Endothelial cell of umbilical vein (primary cell): ENCODE results near the gene GPHA2. TPM values are rescaled to one million over a fixed set of nuclear protein-coding genes. Genes with fewer than 3 reads are reported as not detected.

ENCODE experiments used
- BruUV-seq: library from RNA; stranded (reverse); fragments of 400-500 nt; replicated peaks from 2 replicates; lab custom pipeline; 2021; lab: Mats Ljungman, UMichigan
- CTCF ChIA-PET: fragments of 300-600, 350-600 bp; sonication (Branson Sonifier 250); formaldehyde crosslinking; loops from one replicate; lab custom pipeline; 2021; ENCODE audit warnings: antibody characterized with exemption, inconsistent platforms; lab: Charles Lee
- POLR2A ChIA-PET: fragments of 300-600, 350-600 bp; sonication (Branson Sonifier 250); formaldehyde crosslinking; loops from one replicate; lab custom pipeline; 2021; ENCODE audit warnings: antibody characterized with exemption, inconsistent platforms; lab: Charles Lee
- DNase-seq: peaks from one replicate; pipeline ENCODE4 v3.0.0-alpha.2; 2011; ENCODE audit warnings: low read depth, low spot score
- FAIRE-seq: peaks from 2 replicates; lab custom pipeline; 2011; peaks lifted over from hg19 to GRCh38; lab: Jason Lieb, UNC
- H2AFZ ChIP-seq: 2 replicates; pipeline ENCODE4 v1.6.0; 2012; ENCODE audit warnings: low read depth, low read length, control low read depth, inconsistent platforms
- H3K27ac ChIP-seq: 2 replicates; pipeline ENCODE4 v1.5.1; 2011; ENCODE audit warnings: low read depth, mild to moderate bottlenecking, control low read depth, low read length, moderate library complexity; ENCODE audit not compliant: insufficient read depth
- H3K27me3 ChIP-seq, 2 experiments: 2 replicates each; pipeline versions ENCODE4 v1.6.0 to v1.6.1; 2011; ENCODE audit warnings: low read length in 2 of 2, mixed read lengths in 1 of 2; ENCODE audit not compliant: control insufficient read depth in 2 of 2, insufficient read depth in 2 of 2
- H3K36me3 ChIP-seq, 2 experiments: 2 replicates in 1 of 2; 3 replicates in 1 of 2; pipeline ENCODE4 v1.5.1; 2011; ENCODE audit warnings: low read length in 2 of 2, mild to moderate bottlenecking in 1 of 2, moderate library complexity in 1 of 2; ENCODE audit not compliant: control insufficient read depth in 2 of 2, insufficient read depth in 2 of 2; ENCODE audit errors: extremely low read depth in 1 of 2
- H3K4me1 ChIP-seq: 3 replicates; pipeline ENCODE4 v1.5.1; 2011; ENCODE audit warnings: mild to moderate bottlenecking, low read length; ENCODE audit not compliant: control insufficient read depth, insufficient read depth; ENCODE audit errors: extremely low read depth
- H3K4me2 ChIP-seq: 2 replicates; pipeline ENCODE4 v1.6.1; 2011; ENCODE audit warnings: low read length, control low read depth, mixed read lengths; ENCODE audit not compliant: insufficient read depth
- H3K4me3 ChIP-seq, 3 experiments: fragments of 200-600 bp in 1 of 3; sonication (generic), shearing (Covaris generic) in 1 of 3; replicated peaks in 1 of 3; 2 replicates each; pipeline ENCODE4 v1.5.1; 2011 to 2016; ENCODE audit warnings: control low read depth in 3 of 3, low read length in 3 of 3, mild to moderate bottlenecking in 2 of 3, inconsistent platforms in 1 of 3, low read depth in 1 of 3, moderate library complexity in 1 of 3; ENCODE audit not compliant: insufficient read depth in 1 of 3
- H3K79me2 ChIP-seq: 2 replicates; pipeline ENCODE4 v1.6.0; 2012; ENCODE audit warnings: low read length, inconsistent platforms; ENCODE audit not compliant: control insufficient read depth, insufficient read depth
- H3K9ac ChIP-seq: replicated peaks from 2 replicates; pipeline ENCODE3; 2011; ENCODE audit warnings: low read length, control low read depth; ENCODE audit not compliant: insufficient read depth; ENCODE audit errors: extremely low read depth
- H3K9me1 ChIP-seq: replicated peaks from 3 replicates; pipeline ENCODE4 v1.6.0; 2011; ENCODE audit warnings: mild to moderate bottlenecking, low read length; ENCODE audit not compliant: control insufficient read depth, insufficient read depth; ENCODE audit errors: extremely low read depth
- H3K9me3 ChIP-seq: replicated peaks from 2 replicates; pipeline ENCODE4 v1.5.1; 2012; ENCODE audit warnings: low read length, inconsistent platforms; ENCODE audit not compliant: control insufficient read depth, insufficient read depth
- H4K20me1 ChIP-seq: replicated peaks from 2 replicates; pipeline ENCODE3; 2011; ENCODE audit warnings: mild to moderate bottlenecking, low read length; ENCODE audit not compliant: control insufficient read depth, insufficient read depth; ENCODE audit errors: extremely low read depth
- CTCF ChIP-seq, 2 donors: IDR thresholded peaks; 1 replicate in 1 of 2; 2 replicates in 1 of 2; pipeline ENCODE4 v1.5.1; 2011; ENCODE audit warnings: low read length in 2 of 2, mild to moderate bottlenecking in 2 of 2, moderate library complexity in 2 of 2, control low read depth in 1 of 2, inconsistent platforms in 1 of 2, low read depth in 1 of 2; ENCODE audit not compliant: insufficient read depth in 1 of 2; ENCODE audit errors: extremely low read depth in 1 of 2
- EZH2 ChIP-seq: IDR thresholded peaks from 2 replicates; pipeline ENCODE4 v1.6.1; 2012; ENCODE audit warnings: borderline replicate concordance, low read depth, mild to moderate bottlenecking, moderate library complexity, low read length, inconsistent platforms; ENCODE audit not compliant: severe bottlenecking
- FOS ChIP-seq: IDR thresholded peaks from 2 replicates; pipeline ENCODE4 v1.6.1; 2011; ENCODE audit warnings: mild to moderate bottlenecking, low read length, moderate library complexity, borderline replicate concordance; ENCODE audit not compliant: insufficient read depth
- GATA2 ChIP-seq: IDR thresholded peaks from 2 replicates; pipeline ENCODE4 v1.7.0; 2011; ENCODE audit warnings: low read depth, mild to moderate bottlenecking, moderate library complexity, mixed read lengths, low read length; ENCODE audit not compliant: insufficient read length, insufficient read depth
- JUN ChIP-seq: IDR thresholded peaks from 2 replicates; pipeline ENCODE4 v1.6.1; 2011; ENCODE audit warnings: borderline replicate concordance, low read depth; ENCODE audit not compliant: insufficient read length, insufficient read depth
- MYC ChIP-seq: IDR thresholded peaks from one replicate; pipeline ENCODE4 v1.6.1; 2011; ENCODE audit warnings: mild to moderate bottlenecking, low read depth, low read length
- POLR2A ChIP-seq: IDR thresholded peaks from 2 replicates; pipeline ENCODE4 v1.6.1; 2012; ENCODE audit warnings: low read depth, mild to moderate bottlenecking, control low read depth, low read length
- POLR2AphosphoS5 ChIP-seq: IDR thresholded peaks from 2 replicates; pipeline ENCODE4 v1.6.1; 2012; ENCODE audit warnings: low read depth, mild to moderate bottlenecking, control low read depth, low read length, moderate library complexity; ENCODE audit not compliant: insufficient read depth
- dilution Hi-C: fragments of 300-500 bp; cut with MboI; formaldehyde crosslinking; loops from one replicate; pipeline ENCODE4 v1.15.0; 2019; ENCODE audit warnings: low sequenced_read_pairs; ENCODE audit not compliant: extremely low pct_ligation_motif_present
- intact Hi-C: fragments of 100-400 bp; cut with micrococcal nuclease; formaldehyde crosslinking; loops from one replicate; pipeline ENCODE4 v1.10.0; 2022
- polyA plus RNA-seq, 4 experiments: library from polyadenylated mRNA; depleted of rRNA in 3 of 4; stranded (reverse) in 3 of 4; unstranded in 1 of 4; fragments of >200 nt; gene quantifications; 2 replicates each; pipeline versions ENCODE4 v1.2.1 to v1.2.3, GENCODE V29; 2011 to 2012; ENCODE audit warnings: missing spikeins in 1 of 4
- total RNA-seq: library from RNA; stranded (reverse); gene quantifications from 2 replicates; pipeline ENCODE4 v1.2.3, GENCODE V29; 2021
- TF ChIP-seq, protein P1 (sequence below): IDR thresholded peaks from 2 replicates; pipeline ENCODE4 v1.6.1; 2011; ENCODE audit not compliant: insufficient read depth, insufficient read length

The GPHA2 gene
- total and polyA plus RNA-seq, 2 donors (not counting 3 experiments of a cell fraction or from before 2014, with no cell fraction given): not detected

DNA sequence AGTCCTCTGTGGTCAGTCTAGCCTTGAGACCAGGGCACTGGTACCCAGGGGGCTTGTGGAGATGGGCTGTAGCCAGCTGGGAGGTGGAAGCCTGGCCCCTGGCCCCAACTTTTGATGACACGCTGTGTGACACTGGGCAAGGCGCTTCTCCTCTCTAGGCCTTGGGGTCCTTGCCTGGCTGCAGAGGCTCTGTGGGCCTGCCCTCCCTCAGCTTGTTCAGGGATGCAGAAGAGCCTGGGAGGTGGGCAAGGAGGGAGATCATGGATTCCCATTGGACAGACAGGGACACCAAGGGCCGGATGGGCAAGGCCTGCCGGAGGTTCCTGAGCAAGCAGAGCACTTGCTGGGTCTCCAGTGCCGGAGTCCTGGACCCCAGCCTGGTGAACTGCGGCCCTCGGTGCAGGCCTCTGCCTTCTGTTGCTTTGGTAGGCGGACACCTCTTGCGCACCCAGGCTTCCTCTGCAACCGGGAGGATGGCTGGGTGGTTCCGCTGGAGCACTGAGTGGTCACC is 12.5 kb downstream of the GPHA2 start:
- dilution Hi-C loops: no loop called here
- peak overlapping the region; percentile 74 for H2AFZ ChIP-seq
- DNase-seq (no peak), FAIRE-seq (no peak)
- H3K4me3 ChIP-seq: no peak overlapping the region
- TF ChIP-seq, protein P1, sequence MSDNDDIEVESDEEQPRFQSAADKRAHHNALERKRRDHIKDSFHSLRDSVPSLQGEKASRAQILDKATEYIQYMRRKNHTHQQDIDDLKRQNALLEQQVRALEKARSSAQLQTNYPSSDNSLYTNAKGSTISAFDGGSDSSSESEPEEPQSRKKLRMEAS: no peak
- TF ChIP-seq POLR2AphosphoS5 (no peak), FOS (no peak), MYC (no peak)
- H3K27ac ChIP-seq: no peak overlapping the region
- BruUV-seq: no TSS peak
- H3K9me1 ChIP-seq: no peaks in the 10 kb centered on the region
- H3K9ac ChIP-seq: no peak overlapping the region
- H3K9me3 ChIP-seq: no peaks in the 10 kb centered on the region
- peaks cover 7% of the 10 kb centered on the region for H3K4me1 ChIP-seq
- no peak overlapping the region for H3K4me2 ChIP-seq
- ChIA-PET CTCF (interaction anchor here (1.1 to 3.7 kb wide), 3 partner anchors 29 to 91 kb away, joined by 3 to 24 read pairs (median 10); partner anchors contain the start of genes ARL2 and BATF2), POLR2A (no interaction called here)
- H3K36me3 ChIP-seq: peaks cover 0 to 5% of the 10 kb centered on the region in 2 experiments
- intact Hi-C loops: no loop called here
- no peaks in the 10 kb centered on the region for H4K20me1 ChIP-seq
- no peaks in the 10 kb centered on the region for H3K79me2 ChIP-seq
- no peaks in the 10 kb centered on the region for H3K27me3 ChIP-seq

DNA sequence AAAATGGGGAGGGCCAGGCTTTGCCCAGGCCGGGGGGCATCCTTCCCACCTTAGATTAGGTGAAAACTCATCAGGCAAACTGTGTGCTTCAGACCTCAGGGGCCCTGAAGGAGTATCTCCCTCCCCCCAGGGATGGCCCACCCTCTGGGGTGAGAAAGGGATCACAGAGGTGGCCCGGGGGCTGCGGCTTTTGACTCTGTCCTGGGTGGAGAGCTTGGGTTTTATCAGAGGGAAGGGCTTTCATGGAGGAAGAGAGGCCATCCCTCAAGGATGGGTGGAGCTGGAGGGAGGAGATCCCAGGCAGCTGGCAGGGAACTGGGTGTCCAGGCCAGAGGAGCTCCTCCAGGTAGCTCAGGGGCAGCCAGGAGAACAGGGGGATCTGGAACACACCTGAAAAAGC is 14.3 kb downstream of the GPHA2 start:
- no peaks in the 10 kb centered on the region for H3K36me3 ChIP-seq
- H3K4me3 ChIP-seq: no peak overlapping the region
- DNase-seq (no peak), FAIRE-seq (no peak)
- no peak overlapping the region for H2AFZ ChIP-seq
- no peaks in the 10 kb centered on the region for H3K27me3 ChIP-seq
- H3K9me1 ChIP-seq: no peaks in the 10 kb centered on the region
- H3K27ac ChIP-seq: no peak overlapping the region
- intact Hi-C loops (no loop called here), dilution Hi-C loops (no loop called here)
- TF ChIP-seq POLR2AphosphoS5 (no peak), FOS (no peak), GATA2 (no peak), CTCF (IDR thresholded peaks at IDR 0.05; ENCODE audit: extremely low read depth in 1 of 2, insufficient read depth in 1 of 2, low read depth in 1 of 2, low read length in 2 of 2) (no peak), JUN (no peak), POLR2A (no peak), EZH2 (no peak), MYC (no peak)
- TF ChIP-seq, protein P1: no peak
- no TSS peak for BruUV-seq
- no peaks in the 10 kb centered on the region for H4K20me1 ChIP-seq
- CTCF ChIA-PET: no interaction called here
- peaks cover 14% of the 10 kb centered on the region for H3K4me1 ChIP-seq
- no peak overlapping the region for H3K4me2 ChIP-seq
- peaks cover under 1% of the 10 kb centered on the region for H3K79me2 ChIP-seq
- H3K9me3 ChIP-seq: no peaks in the 10 kb centered on the region
- POLR2A ChIA-PET: no interaction called here
- H3K9ac ChIP-seq: no peak overlapping the region
